Measurements from ENCODE around the gene MTG2. TPM values are rescaled to one million over a fixed set of nuclear protein-coding genes. Genes with fewer than 3 reads are reported as not detected.
A peak's percentile ranks its signal among the peaks of the same experiment; 100 is the strongest.

MTG2 gene
- total and polyA plus RNA-seq, 2 of the 13 experiments (the other 11 are each of a cell fraction or from before 2014, with no cell fraction given), result 20.4 to 37.8 TPM

DNA sequence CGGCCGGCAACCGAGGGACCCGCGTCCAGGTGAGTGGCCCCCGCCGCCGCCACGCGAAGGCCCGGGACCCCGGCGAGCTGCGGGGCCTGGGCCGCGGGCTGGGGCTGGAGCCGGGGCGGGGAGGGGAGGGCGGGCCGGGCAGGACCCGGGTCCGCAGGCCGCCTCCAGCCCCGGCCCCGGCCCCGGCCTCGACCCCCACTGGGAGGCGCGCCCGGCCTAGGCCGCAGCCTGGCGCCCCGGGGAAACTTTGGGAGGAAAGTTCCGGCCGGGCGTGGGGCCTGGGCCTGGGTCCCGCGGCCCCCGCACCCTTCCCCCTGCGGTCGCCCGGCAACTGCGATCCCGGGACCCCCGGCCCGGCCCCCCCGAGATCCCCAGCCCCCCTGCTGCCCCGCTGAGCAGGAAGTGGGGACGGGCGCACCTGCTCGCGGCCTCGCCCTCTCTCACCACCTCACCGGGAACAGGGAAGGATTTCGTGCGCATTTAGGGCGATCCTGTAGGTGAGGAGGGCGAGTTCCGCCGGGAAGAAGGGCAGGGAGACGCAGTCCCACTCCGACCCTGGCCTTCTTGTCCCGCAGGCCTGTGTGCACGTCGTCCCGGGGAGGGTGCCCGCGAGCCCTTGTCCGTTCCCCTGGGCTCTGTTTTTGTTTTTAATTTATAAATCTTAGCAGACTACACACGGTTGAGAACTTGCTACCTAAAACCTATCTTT lies 55.9 kb downstream of the MTG2 start (continued):
- TF ChIP-seq, protein P1, sequence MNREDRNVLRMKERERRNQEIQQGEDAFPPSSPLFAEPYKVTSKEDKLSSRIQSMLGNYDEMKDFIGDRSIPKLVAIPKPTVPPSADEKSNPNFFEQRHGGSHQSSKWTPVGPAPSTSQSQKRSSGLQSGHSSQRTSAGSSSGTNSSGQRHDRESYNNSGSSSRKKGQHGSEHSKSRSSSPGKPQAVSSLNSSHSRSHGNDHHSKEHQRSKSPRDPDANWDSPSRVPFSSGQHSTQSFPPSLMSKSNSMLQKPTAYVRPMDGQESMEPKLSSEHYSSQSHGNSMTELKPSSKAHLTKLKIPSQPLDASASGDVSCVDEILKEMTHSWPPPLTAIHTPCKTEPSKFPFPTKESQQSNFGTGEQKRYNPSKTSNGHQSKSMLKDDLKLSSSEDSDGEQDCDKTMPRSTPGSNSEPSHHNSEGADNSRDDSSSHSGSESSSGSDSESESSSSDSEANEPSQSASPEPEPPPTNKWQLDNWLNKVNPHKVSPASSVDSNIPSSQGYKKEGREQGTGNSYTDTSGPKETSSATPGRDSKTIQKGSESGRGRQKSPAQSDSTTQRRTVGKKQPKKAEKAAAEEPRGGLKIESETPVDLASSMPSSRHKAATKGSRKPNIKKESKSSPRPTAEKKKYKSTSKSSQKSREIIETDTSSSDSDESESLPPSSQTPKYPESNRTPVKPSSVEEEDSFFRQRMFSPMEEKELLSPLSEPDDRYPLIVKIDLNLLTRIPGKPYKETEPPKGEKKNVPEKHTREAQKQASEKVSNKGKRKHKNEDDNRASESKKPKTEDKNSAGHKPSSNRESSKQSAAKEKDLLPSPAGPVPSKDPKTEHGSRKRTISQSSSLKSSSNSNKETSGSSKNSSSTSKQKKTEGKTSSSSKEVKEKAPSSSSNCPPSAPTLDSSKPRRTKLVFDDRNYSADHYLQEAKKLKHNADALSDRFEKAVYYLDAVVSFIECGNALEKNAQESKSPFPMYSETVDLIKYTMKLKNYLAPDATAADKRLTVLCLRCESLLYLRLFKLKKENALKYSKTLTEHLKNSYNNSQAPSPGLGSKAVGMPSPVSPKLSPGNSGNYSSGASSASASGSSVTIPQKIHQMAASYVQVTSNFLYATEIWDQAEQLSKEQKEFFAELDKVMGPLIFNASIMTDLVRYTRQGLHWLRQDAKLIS (CRISPR knock-in tag; IDR thresholded peaks at IDR 0.05), result no peak
- TF ChIP-seq GFI1 (CRISPR knock-in tag; IDR thresholded peaks at IDR 0.05; ENCODE audit: borderline replicate concordance) (no peak), GABPA (IDR thresholded peaks at IDR 0.05; ENCODE audit: low read depth, low read length) (no peak), GABPA (CRISPR knock-in tag; IDR thresholded peaks at IDR 0.05; ENCODE audit: low read depth) (peak; percentile 35; the same call in 1 of the 2 replicates), TAF1 (CRISPR knock-in tag; IDR thresholded peaks at IDR 0.05) (peak; percentile 15; the same call in 1 of the 2 replicates), MTF1 (CRISPR knock-in tag; IDR thresholded peaks at IDR 0.05) (no peak), LCORL (IDR thresholded peaks at IDR 0.05) (no peak), LCORL (CRISPR knock-in tag; IDR thresholded peaks at IDR 0.05) (no peak), NR2F6 (IDR thresholded peaks at IDR 0.05) (no peak), NR2F6 (CRISPR knock-in tag; IDR thresholded peaks at IDR 0.05) (0 out of 2 replicates have a peak, but pooled peaks have one; percentile 5), ZMYM3 (CRISPR knock-in tag; IDR thresholded peaks at IDR 0.05) (0 out of 2 replicates have a peak, but pooled peaks have one; percentile 2), CENPT (CRISPR knock-in tag; IDR thresholded peaks at IDR 0.05; ENCODE audit: low read depth) (0 out of 2 replicates have a peak, but pooled peaks have one; percentile 28), ZNF816 (CRISPR knock-in tag; IDR thresholded peaks at IDR 0.05; ENCODE audit: borderline replicate concordance) (0 out of 2 replicates have a peak, but pooled peaks have one; percentile 30), ZNF670 (CRISPR knock-in tag; IDR thresholded peaks at IDR 0.05; ENCODE audit: borderline replicate concordance) (0 out of 2 replicates have a peak, but pooled peaks have one; percentile 88), KDM5B (CRISPR knock-in tag; IDR thresholded peaks at IDR 0.05; ENCODE audit: borderline replicate concordance) (peak; percentile 53; the same call in 1 of the 2 replicates), ZNF83 (CRISPR knock-in tag; IDR thresholded peaks at IDR 0.05; ENCODE audit: borderline replicate concordance) (0 out of 2 replicates have a peak, but pooled peaks have one; percentile 43)
- TF ChIP-seq, protein P2, sequence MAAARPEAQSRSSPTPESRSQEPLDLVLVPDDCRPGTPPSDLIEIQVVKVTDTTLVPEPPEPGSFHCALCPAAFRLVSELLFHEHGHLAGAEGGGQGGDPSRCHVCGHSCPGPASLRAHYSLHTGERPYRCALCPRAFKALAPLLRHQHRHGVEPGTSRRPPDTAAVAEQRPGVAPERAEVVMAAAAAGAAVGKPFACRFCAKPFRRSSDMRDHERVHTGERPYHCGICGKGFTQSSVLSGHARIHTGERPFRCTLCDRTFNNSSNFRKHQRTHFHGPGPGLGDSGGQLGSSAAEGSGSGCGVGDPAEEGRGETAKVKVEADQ (CRISPR knock-in tag; IDR thresholded peaks at IDR 0.05; ENCODE audit: borderline replicate concordance), result no peak
- TF ChIP-seq, protein P3, sequence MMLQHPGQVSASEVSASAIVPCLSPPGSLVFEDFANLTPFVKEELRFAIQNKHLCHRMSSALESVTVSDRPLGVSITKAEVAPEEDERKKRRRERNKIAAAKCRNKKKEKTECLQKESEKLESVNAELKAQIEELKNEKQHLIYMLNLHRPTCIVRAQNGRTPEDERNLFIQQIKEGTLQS (CRISPR knock-in tag; IDR thresholded peaks at IDR 0.05), result no peak; the same call in 1 of the 2 replicates
- TF ChIP-seq, protein P4, sequence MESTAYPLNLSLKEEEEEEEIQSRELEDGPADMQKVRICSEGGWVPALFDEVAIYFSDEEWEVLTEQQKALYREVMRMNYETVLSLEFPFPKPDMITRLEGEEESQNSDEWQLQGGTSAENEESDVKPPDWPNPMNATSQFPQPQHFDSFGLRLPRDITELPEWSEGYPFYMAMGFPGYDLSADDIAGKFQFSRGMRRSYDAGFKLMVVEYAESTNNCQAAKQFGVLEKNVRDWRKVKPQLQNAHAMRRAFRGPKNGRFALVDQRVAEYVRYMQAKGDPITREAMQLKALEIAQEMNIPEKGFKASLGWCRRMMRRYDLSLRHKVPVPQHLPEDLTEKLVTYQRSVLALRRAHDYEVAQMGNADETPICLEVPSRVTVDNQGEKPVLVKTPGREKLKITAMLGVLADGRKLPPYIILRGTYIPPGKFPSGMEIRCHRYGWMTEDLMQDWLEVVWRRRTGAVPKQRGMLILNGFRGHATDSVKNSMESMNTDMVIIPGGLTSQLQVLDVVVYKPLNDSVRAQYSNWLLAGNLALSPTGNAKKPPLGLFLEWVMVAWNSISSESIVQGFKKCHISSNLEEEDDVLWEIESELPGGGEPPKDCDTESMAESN (CRISPR knock-in tag; conservative IDR thresholded peaks at IDR 0.05), result peak; percentile 39; the same call in 1 of the 2 replicates
- TF ChIP-seq, protein P5, sequence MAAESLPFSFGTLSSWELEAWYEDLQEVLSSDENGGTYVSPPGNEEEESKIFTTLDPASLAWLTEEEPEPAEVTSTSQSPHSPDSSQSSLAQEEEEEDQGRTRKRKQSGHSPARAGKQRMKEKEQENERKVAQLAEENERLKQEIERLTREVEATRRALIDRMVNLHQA (CRISPR knock-in tag; IDR thresholded peaks at IDR 0.05), result no peak
- TF ChIP-seq, protein P6, sequence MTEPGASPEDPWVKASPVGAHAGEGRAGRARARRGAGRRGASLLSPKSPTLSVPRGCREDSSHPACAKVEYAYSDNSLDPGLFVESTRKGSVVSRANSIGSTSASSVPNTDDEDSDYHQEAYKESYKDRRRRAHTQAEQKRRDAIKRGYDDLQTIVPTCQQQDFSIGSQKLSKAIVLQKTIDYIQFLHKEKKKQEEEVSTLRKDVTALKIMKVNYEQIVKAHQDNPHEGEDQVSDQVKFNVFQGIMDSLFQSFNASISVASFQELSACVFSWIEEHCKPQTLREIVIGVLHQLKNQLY (CRISPR knock-in tag; IDR thresholded peaks at IDR 0.05), result no peak

Data from HepG2 (cell line).